ENCODE results near the gene BTC. TPM values are rescaled to one million over a fixed set of nuclear protein-coding genes. Genes with fewer than 3 reads are reported as not detected.
A peak's percentile ranks its signal among the peaks of the same experiment; 100 is the strongest.

Gene BTC
- total RNA-seq, 1 experiment from 2014 or later, result not detected

DNA sequence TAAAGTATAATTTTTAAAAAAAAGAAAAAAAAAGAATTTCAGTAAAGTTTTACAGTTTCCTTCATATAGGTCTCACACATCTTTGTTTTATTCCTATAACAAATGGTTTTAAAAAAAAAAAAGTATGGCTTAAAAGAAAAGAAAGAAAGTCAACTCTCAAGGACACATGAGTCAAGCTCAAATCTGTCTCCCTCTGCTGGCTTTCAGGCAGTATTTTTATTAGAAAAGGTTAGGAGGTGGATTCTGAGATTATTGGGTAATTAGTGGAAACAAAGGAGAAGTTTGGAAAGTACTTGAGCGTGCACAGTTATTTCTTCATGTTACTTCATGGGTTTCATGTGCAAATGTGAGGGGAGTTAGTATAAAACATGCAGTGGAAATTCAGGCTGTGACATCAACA lies 36.6 kb upstream of the BTC start:
- H3K9me3 Mint-ChIP-seq, result peaks cover 23 to 28% of the 10 kb centered on the region in 2 experiments
- Histone ChIP-seq H3K23me2 (ENCODE audit: insufficient read length, low read depth, low read length, poor library complexity, severe bottlenecking) (no peaks in the 10 kb centered on the region), H3K9me3 (ENCODE audit: control insufficient read depth, low read depth, low read length) (no peaks in the 10 kb centered on the region), H4K20me1 (ENCODE audit: control insufficient read depth, insufficient read depth, insufficient read length) (no peaks in the 10 kb centered on the region), H2BK20ac (ENCODE audit: low read depth, low read length, poor library complexity, severe bottlenecking) (no peak overlapping the region), H3K4me2 (ENCODE audit: insufficient read depth, insufficient read length, low read length) (no peak overlapping the region), H3K27ac (ENCODE audit: insufficient read length, low read depth, low read length) (no peak overlapping the region), H4K91ac (ENCODE audit: insufficient read length, low read depth, low read length) (no peak overlapping the region), H3K9ac (ENCODE audit: extremely low read depth, insufficient read length, low read length) (no peak overlapping the region), H3T11ph (ENCODE audit: low read length) (no peak overlapping the region), H4K5ac (ENCODE audit: insufficient read length, low read depth, low read length) (no peak overlapping the region), H3K23ac (ENCODE audit: insufficient read length, low read depth, low read length) (no peak overlapping the region), H2BK15ac (ENCODE audit: low read depth, low read length) (no peak overlapping the region), H3K56ac (ENCODE audit: insufficient read length, low read depth, low read length) (no peak overlapping the region), H2BK5ac (ENCODE audit: insufficient read length, low read length) (no peak overlapping the region), H2AK5ac (ENCODE audit: insufficient read length, low read length) (no peak overlapping the region), H2BK12ac (ENCODE audit: insufficient read length, low read depth, low read length) (no peak overlapping the region), H2BK120ac (ENCODE audit: low read depth, low read length, poor library complexity, severe bottlenecking) (no peak overlapping the region), H3K18ac (ENCODE audit: insufficient read length, low read depth, low read length) (no peak overlapping the region), H3K79me1 (ENCODE audit: insufficient read depth, low read depth, low read length, poor library complexity, severe bottlenecking) (no peaks in the 10 kb centered on the region), H3K27me3 (ENCODE audit: insufficient read depth, low read length) (no peaks in the 10 kb centered on the region), H2AFZ (ENCODE audit: low read length) (no peak overlapping the region), H3K4ac (ENCODE audit: low read depth, low read length) (no peak overlapping the region), H3K4me1 (ENCODE audit: insufficient read depth, low read length) (no peaks in the 10 kb centered on the region), H3K79me2 (ENCODE audit: insufficient read depth, low read length) (no peaks in the 10 kb centered on the region), H4K8ac (replicated peaks; ENCODE audit: insufficient read length, low read depth, low read length) (no peak overlapping the region), H3K14ac (ENCODE audit: insufficient read depth, low read length) (no peak overlapping the region)
- TF ChIP-seq CTCF (conservative IDR thresholded peaks at IDR 0.05), result peak; percentile 58; the same call in 2 of the 3 replicates
- peaks cover 2 to 17% (median 9%) of the 10 kb centered on the region in 3 experiments; a peak in 6 of 7 replicates for H3K36me3 Mint-ChIP-seq (ENCODE audit: insufficient read depth in 1 of 3, low read depth in 3 of 3)
- WGBS (ENCODE audit: extremely low coverage, insufficient read length, low lambda C conversion rate), result no CpG with 5 or more reads among the region's 1 CpG
- H3K4me1 Mint-ChIP-seq, result peaks cover 3 to 6% of the 10 kb centered on the region in 2 experiments
- no peak overlapping the region for H3K4me3 Mint-ChIP-seq
- DNase-seq, result no peak
- no peaks in the 10 kb centered on the region; the same call in 1 of the 2 replicates for H3K27me3 Mint-ChIP-seq (ENCODE audit: low read depth)
- no peak overlapping the region for H3K27ac Mint-ChIP-seq
